ENCODE results near the gene CPNE6. TPM values are rescaled to one million over a fixed set of nuclear protein-coding genes. Genes with fewer than 3 reads are reported as not detected.

CPNE6 gene
- total RNA-seq, 1 experiment from 2014 or later = not detected

GRCh38 chr14:24122898-24123297 is 51.5 kb downstream of the CPNE6 start:
- no peaks in the 10 kb centered on the region for H3K79me2 ChIP-seq (ENCODE audit: low read length)
- H3K4me1 ChIP-seq (ENCODE audit: insufficient read depth, low read length) = no peaks in the 10 kb centered on the region
- no peaks in the 10 kb centered on the region for H3F3A ChIP-seq (ENCODE audit: low read length, unreplicated experiment)
- no peaks in the 10 kb centered on the region for H4K20me1 ChIP-seq (ENCODE audit: low read length)
- POLR2A ChIA-PET (ENCODE audit: unreplicated experiment) = no interaction called here
- H3K36me3 ChIP-seq (ENCODE audit: low read depth, low read length) = peaks cover 15% of the 10 kb centered on the region
- no peak overlapping the region for H3K4me3 ChIP-seq (ENCODE audit: low read length)
- no peak overlapping the region for H3K9ac ChIP-seq (ENCODE audit: low read length)
- DNase-seq = no peak
- intact Hi-C loops (cut with micrococcal nuclease) = no loop called here
- CTCF ChIA-PET = no interaction called here
- H2AFZ ChIP-seq (ENCODE audit: low read length) = no peak overlapping the region
- no peaks in the 10 kb centered on the region for H3K27me3 ChIP-seq (ENCODE audit: low read length)
- no peak overlapping the region for H3K27ac ChIP-seq (ENCODE audit: low read length)
- no peak overlapping the region for H3K4me2 ChIP-seq (ENCODE audit: low read length)
- no peak for ATAC-seq
- H3K9me2 ChIP-seq (replicated peaks; ENCODE audit: low read length) = no peaks in the 10 kb centered on the region
- TF ChIP-seq EZH2 (IDR thresholded peaks at IDR 0.05; ENCODE audit: low read length, unreplicated experiment) = no peak
- TF ChIP-seq, protein P1, sequence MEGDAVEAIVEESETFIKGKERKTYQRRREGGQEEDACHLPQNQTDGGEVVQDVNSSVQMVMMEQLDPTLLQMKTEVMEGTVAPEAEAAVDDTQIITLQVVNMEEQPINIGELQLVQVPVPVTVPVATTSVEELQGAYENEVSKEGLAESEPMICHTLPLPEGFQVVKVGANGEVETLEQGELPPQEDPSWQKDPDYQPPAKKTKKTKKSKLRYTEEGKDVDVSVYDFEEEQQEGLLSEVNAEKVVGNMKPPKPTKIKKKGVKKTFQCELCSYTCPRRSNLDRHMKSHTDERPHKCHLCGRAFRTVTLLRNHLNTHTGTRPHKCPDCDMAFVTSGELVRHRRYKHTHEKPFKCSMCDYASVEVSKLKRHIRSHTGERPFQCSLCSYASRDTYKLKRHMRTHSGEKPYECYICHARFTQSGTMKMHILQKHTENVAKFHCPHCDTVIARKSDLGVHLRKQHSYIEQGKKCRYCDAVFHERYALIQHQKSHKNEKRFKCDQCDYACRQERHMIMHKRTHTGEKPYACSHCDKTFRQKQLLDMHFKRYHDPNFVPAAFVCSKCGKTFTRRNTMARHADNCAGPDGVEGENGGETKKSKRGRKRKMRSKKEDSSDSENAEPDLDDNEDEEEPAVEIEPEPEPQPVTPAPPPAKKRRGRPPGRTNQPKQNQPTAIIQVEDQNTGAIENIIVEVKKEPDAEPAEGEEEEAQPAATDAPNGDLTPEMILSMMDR (conservative IDR thresholded peaks at IDR 0.05; ENCODE audit: low read depth, low read length) = no peak
- H3K9me3 ChIP-seq (ENCODE audit: low read length) = no peaks in the 10 kb centered on the region
- no TSS peak for BruUV-seq (replicated peaks)

DNA sequence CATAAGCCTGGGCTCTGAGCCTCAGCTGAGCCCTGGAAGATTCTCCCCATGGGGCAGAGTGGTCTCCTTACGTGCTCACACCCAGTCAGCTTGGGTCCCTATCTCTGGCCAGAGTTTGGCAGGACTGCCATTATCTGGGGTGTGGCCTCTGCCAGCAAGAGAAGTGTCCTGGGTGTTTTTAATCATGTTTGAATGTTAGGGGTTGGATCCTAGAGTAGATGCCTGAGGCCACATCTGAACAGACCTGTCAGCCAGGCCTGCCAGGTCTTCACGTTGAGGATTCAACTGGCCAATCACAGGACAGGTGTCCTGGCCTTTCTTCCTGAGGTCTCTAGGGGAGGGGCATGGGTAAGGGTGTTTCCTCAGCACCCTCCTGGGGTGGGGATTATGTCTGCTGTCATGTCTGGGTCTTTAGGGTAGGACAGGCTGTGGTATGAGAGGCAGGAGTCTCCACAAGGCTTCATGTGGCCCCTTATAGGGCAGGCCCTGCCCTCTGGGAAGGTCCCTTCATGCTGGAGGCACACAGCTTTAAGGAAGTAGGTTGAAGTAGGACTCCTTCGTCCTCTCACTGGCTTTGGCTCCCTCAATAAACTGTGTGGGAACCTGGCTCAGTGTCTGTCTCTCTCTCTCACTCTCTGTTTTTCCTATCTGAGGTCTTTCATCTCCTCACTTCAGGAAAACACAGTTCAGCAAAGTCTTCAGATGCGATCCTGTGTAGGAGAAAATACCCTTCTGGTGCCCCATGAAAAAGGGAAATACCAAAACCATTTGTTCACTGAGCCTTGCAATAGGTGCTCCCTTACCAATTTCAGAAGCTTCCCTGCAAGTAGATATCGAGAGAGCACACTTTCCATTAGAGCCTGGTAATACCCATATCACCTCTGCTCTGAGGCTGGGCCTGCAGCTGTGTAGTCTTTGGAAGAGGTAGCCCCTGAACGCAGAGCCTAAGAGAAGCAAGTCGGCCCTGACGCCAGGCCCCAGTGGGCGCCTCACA is 52.4 kb downstream of the CPNE6 start:
- ATAC-seq (no peak), DNase-seq (no peak)
- intact Hi-C loops (cut with micrococcal nuclease) = no loop called here
- ChIA-PET CTCF (no interaction called here), POLR2A (ENCODE audit: unreplicated experiment) (interaction anchor here (0.5 kb wide), 1 partner anchor 44 kb away, joined by 5 read pairs; no protein-coding TSS in a partner anchor)
- Histone ChIP-seq H3K9ac (ENCODE audit: low read length) (no peak overlapping the region), H2AFZ (ENCODE audit: low read length) (no peak overlapping the region), H3K79me2 (ENCODE audit: low read length) (no peaks in the 10 kb centered on the region), H3K36me3 (ENCODE audit: low read depth, low read length) (peaks cover 7% of the 10 kb centered on the region), H3K9me2 (replicated peaks; ENCODE audit: low read length) (no peaks in the 10 kb centered on the region), H3K27me3 (ENCODE audit: low read length) (no peaks in the 10 kb centered on the region), H3K4me1 (ENCODE audit: insufficient read depth, low read length) (no peaks in the 10 kb centered on the region), H3K9me3 (ENCODE audit: low read length) (no peaks in the 10 kb centered on the region), H3K4me3 (ENCODE audit: low read length) (no peak overlapping the region), H3K27ac (ENCODE audit: low read length) (no peak overlapping the region), H3K4me2 (ENCODE audit: low read length) (no peak overlapping the region), H4K20me1 (ENCODE audit: low read length) (no peaks in the 10 kb centered on the region), H3F3A (ENCODE audit: low read length, unreplicated experiment) (no peaks in the 10 kb centered on the region)
- TF ChIP-seq, protein P1 (conservative IDR thresholded peaks at IDR 0.05; ENCODE audit: low read depth, low read length) = no peak
- TF ChIP-seq EZH2 (IDR thresholded peaks at IDR 0.05; ENCODE audit: low read length, unreplicated experiment) (no peak), EZH2phosphoT487 (IDR thresholded peaks at IDR 0.05; ENCODE audit: borderline replicate concordance, low read length) (no peak)
- BruUV-seq (replicated peaks) = TSS peak; percentile 30

- H3K9me2 ChIP-seq (replicated peaks; ENCODE audit: low read length) = no peaks in the 10 kb centered on the region
- no peaks in the 10 kb centered on the region for H3F3A ChIP-seq (ENCODE audit: low read length, unreplicated experiment)
- DNase-seq = no peak
- no peaks in the 10 kb centered on the region; the same call in 1 of the 2 replicates for H3K36me3 ChIP-seq (ENCODE audit: low read depth, low read length)
- intact Hi-C loops (cut with micrococcal nuclease) = no loop called here
- H3K4me1 ChIP-seq (ENCODE audit: insufficient read depth, low read length) = no peaks in the 10 kb centered on the region
- H3K27ac ChIP-seq (ENCODE audit: low read length) = no peak overlapping the region
- no peaks in the 10 kb centered on the region for H3K79me2 ChIP-seq (ENCODE audit: low read length)
- no peak overlapping the region for H3K4me2 ChIP-seq (ENCODE audit: low read length)
- no peak overlapping the region for H2AFZ ChIP-seq (ENCODE audit: low read length)
- CTCF ChIA-PET = interaction anchor here (0.7 kb wide), 1 partner anchor 18 kb away, joined by 3 read pairs; no protein-coding TSS in a partner anchor
- no TSS peak for BruUV-seq (replicated peaks)
- no peaks in the 10 kb centered on the region for H4K20me1 ChIP-seq (ENCODE audit: low read length)
- no peak overlapping the region for H3K9ac ChIP-seq (ENCODE audit: low read length)
- ATAC-seq = no peak
- POLR2A ChIA-PET (ENCODE audit: unreplicated experiment) = no interaction called here
- no peak for TF ChIP-seq EZH2 (IDR thresholded peaks at IDR 0.05; ENCODE audit: low read length, unreplicated experiment)
- TF ChIP-seq EZH2phosphoT487 (IDR thresholded peaks at IDR 0.05; ENCODE audit: borderline replicate concordance, low read length) = no peak
- TF ChIP-seq, protein P1 (conservative IDR thresholded peaks at IDR 0.05; ENCODE audit: low read depth, low read length) = no peak
- no peaks in the 10 kb centered on the region for H3K9me3 ChIP-seq (ENCODE audit: low read length)
- H3K4me3 ChIP-seq (ENCODE audit: low read length) = no peak overlapping the region
- no peaks in the 10 kb centered on the region for H3K27me3 ChIP-seq (ENCODE audit: low read length)
Measured at GRCh38 chr14:24126939-24127338, 55.6 kb downstream of the CPNE6 start.

All from PC-3 (cell line).